Activated CD8-positive, alpha-beta memory T cell treated with anti-CD3 and anti-CD28 coated beads for 4 hours (primary cell): ENCODE measurements around the gene TMC8.
A peak's percentile ranks its signal among the peaks of the same experiment; 100 is the strongest.
"Not testable (repeated sequence)": the region's sequence is repeated elsewhere in the genome, so short reads cannot be mapped to it uniquely, and the experiment has no call there.

ENCODE experiments used
- DNase-seq, 2 donors: peaks; one replicate each; pipeline ENCODE4 v3.0.0-alpha.2; 2020; ENCODE audit warnings: low read depth in 2 of 2

Gene TMC8, protein sequence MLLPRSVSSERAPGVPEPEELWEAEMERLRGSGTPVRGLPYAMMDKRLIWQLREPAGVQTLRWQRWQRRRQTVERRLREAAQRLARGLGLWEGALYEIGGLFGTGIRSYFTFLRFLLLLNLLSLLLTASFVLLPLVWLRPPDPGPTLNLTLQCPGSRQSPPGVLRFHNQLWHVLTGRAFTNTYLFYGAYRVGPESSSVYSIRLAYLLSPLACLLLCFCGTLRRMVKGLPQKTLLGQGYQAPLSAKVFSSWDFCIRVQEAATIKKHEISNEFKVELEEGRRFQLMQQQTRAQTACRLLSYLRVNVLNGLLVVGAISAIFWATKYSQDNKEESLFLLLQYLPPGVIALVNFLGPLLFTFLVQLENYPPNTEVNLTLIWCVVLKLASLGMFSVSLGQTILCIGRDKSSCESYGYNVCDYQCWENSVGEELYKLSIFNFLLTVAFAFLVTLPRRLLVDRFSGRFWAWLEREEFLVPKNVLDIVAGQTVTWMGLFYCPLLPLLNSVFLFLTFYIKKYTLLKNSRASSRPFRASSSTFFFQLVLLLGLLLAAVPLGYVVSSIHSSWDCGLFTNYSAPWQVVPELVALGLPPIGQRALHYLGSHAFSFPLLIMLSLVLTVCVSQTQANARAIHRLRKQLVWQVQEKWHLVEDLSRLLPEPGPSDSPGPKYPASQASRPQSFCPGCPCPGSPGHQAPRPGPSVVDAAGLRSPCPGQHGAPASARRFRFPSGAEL

GRCh38 chr17:78130437-78131101 lies at the start of gene TMC8:
TMC8 (plus strand) TSS chr17:78130771; CDS start chr17:78131589, 818 bp downstream.
- peak in 1 of 2 donors; percentile 60 for DNase-seq

DNA sequence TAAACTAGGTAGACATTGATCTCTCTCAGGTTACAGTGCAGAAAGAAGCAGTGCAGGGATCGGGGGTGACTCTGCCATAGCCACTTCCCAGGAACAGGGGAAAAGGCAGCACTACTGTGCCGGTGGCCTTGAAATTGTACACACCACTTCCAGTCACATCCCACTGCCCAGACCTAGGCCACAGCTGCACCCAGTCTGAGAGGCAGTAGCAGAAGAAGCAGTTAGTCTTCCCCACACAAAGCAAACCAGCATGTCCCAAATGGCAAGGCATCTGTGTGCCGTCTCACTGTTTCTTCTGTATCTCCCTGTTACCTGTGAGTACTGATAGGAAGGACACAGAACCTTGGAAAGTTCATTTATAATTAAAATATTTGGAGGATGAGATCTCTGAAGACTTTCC lies 49.0 kb upstream of the TMC8 start:
- no peak for DNase-seq

- not testable (repeated sequence) for DNase-seq
Measured at GRCh38 chr17:78082355-78082872, 48.2 kb upstream of the TMC8 start.

GRCh38 chr17:78082988-78083387 lies 47.6 kb upstream of the TMC8 start:
- no peak for DNase-seq

DNA sequence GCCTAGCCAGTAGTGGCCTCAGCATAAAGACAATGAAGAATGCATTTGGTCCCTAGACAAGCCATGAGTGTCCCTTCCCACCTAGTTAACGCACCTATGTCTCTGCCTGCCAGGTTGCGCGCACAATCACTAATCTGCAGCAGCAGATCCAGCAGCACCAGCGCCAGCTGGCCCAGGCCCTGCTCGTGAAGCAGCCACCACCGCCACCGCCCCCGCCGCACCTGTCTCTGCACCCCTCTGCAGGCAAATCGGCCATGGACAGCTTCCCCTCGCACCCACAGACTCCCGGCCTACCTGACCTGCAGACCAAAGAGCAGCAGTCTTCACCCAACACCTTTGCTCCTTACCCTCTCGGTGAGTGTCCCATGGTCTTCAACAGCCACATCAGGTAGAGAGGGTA lies 43.8 kb upstream of the TMC8 start:
- DNase-seq, result no peak

DNA sequence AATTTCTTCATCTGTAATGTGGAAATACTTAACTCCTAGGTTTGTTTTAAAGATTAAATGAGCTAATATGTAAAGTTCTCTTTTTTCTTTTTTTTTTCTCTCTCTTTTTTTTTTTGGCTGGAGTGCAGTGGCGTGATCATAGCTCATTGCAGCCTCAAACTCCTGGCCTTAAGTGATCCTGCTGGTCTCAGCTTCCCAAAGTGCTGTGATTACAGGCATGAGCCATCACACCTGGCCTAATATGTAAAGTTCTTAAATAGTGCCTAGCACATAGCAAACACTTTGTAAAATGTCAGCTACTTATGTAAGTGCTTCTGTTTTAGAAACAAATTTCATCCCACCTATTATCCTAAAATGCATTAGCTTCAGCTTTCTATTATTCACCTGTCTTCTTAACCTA lies 42.0 kb upstream of the TMC8 start:
- no peak for DNase-seq

DNA sequence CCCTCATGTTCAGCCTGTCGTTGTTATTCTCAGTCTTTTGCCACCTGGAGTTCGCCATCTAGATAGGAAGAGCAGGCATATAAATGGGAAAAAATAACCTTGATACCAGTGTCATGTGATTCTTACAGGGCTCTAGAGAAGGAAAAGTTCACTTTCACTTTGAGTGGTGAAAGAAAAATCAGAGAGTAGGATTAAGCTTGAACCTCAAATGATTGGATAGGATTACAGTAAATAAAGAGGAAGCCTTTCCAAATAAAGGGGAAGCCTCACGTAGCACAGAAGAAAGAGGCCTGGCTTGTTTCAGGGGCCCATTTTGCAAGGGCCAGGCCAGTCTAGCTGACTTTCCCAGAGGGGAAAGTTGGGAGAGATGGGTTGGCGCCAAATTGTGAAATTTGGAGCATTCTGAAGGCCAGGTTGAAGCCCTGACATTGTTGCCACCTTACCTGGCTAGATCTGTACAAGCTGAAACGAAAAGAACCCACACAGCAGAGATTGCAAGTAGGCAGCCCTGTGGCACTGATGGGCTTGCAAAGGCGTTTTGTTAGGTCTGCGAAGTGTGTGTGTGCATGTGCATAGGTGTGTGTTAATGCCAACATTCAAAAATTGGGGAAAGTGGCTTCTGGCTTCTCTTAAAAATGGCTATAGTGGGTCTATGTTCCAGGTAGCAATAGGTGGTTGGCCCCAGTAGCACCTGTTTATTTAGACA lies 40.8 kb upstream of the TMC8 start:
- no peak for DNase-seq

- no peak for DNase-seq
Measured at GRCh38 chr17:78092794-78093324, 37.7 kb upstream of the TMC8 start.

DNA sequence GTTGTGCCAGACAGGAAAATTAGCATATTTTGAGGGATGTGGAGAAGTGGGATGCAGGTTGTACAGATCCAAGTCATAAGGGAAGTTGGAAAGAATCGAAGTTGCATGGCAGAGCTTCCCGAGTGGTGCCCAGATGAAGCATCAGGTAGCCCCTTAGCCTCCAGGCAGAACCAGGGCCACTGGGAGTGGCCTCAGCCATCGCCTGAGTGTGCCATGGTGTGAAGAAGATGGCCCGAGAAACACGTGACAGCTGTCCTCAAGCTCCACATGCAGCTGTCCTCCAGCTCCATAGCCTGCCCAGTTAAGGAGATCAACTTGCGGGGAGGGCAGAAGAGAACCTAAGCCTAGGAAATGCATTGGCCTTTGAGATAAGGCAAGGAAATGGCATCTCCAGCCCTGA lies 35.5 kb upstream of the TMC8 start:
- no peak for DNase-seq

DNA sequence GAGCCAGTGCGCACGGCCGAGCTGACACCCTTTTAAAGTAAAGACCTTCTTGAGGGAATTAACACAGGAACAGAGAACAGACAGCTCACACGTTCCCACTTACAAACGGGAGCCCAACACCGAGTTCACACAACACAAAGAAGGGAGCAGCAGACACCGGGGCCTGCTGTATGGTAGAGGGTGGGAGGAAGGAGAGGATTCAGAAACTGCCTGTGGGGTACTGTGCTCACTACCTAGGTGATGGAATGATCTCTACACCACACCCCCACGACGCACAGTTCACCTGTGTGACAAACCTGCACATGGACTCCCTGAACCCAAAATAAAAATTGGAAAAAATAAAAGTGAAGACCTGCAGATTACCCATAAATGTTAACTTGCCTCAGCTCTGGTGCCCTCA lies 34.5 kb upstream of the TMC8 start:
- no peak for DNase-seq

DNA sequence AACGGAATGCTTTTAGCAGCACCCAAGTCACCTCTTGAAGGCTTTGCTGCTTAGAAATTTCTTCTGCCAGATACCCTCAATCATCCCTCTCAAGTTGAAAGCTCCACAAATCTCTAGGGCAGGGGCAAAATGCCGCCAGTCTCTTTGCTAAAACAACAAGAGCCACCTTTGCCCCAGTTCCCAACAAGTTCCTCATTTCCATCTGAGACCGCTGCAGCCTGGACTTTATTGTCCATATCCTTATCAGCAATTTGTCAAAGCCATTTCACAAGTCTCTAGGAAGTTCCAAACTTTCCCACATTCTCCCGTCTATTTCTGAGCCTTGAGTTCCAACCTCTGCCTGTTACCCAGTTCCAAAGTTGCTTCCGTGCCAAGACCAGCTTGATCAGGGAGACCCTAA lies 29.5 kb upstream of the TMC8 start:
- no peak for DNase-seq

- no peak for DNase-seq
Measured at GRCh38 chr17:78101542-78101941, 29.0 kb upstream of the TMC8 start.

DNA sequence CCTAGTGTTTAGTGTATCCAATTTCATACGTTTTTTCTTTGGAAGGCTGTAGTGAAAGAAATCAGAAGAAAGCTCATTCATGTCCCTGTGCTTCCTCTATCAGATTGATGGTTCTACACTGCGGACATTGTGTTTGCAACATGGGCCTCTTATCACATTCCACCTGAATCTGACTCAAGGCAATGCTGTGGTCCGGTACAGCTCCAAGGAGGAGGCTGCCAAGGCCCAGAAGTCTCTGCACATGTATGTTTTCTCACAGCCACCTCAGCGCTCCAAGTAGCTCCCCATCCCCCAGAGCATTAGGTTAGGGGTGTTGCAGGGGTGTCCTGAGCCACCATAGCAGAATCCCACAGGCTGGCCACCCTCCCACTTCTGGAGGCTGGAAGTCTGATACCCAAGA lies 27.3 kb upstream of the TMC8 start:
- no peak for DNase-seq

- DNase-seq, result no peak
Measured at GRCh38 chr17:78104540-78104941, 26.0 kb upstream of the TMC8 start.

DNA sequence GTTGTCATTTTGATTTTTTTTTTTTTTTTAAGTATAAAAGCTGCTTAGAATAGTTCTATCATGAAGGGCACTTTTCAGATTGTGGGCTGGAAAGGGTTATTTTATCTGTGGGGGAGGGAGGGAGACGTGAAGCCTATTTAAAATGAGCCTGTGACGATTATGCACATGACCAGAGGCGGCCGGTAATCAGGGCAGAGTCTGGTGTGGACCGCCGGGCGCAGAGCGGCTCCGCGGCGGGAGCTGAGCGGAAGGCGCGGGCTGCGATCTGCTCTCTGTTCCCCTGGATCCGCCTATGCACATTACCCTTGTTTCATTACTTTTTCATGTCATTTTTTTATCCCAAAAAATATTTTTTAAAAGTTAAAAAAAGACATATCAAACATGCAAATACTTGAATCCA lies 25.5 kb upstream of the TMC8 start:
- DNase-seq, result no peak

DNA sequence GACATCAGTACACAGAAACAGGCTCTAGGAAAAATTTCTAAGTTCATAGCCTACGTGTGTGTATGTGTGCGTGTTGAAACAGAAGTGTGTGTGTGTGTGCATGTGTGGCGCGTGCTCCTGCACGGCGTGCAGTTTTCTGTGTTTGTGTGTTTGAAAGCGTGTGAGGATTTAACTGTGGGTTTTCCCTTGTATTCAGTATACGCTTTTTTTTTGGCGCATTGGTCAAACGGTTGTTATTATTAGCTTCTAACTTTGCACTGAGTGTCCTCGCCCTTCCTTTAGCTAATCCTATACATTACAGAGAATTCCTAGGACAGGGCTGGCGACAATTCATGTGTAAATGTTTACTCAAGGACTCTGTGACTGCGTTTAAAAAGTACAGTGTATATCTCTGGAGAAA lies 25.0 kb upstream of the TMC8 start:
- no peak for DNase-seq

DNA sequence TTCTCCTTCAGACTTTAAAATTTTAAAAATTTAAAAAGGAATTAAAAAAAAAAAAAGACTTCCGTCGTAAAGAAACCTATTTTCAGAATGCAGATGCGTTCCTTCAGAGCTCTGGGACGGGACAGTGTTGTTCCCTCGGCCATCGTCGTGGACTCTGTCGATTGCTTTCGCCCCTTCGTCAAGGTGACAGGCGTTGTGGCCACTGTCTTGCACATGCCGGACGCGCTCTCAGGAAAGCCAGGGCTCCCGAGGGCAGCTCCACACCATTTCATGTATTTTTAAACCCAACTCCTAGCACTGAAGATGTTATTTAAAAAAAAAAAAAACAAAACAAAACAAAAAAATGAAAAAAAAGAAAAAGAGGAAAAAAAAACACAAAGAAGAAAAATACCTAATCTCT lies 24.4 kb upstream of the TMC8 start:
- DNase-seq, result no peak

DNA sequence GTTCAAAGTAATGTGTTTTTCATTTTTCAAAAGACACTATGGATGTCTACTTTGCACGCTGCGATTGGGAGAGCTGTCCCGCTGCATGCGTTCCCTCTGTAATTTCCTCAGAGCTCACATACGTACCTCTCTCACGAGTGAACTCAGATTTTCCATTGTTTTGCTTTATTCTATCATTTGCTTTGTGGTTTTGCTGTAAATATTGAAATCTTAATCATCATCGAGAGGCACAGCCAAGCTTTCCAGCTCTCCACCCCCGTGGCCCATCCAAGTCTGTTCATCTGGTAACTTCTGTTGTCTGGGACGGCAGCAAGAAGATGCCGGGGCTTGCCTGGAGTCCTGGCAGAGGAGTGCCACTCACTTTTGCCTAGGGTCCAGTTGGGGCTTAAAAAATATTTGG lies 23.1 kb upstream of the TMC8 start:
- DNase-seq, result no peak

- DNase-seq, result no peak
Measured at GRCh38 chr17:78107976-78108725, 22.4 kb upstream of the TMC8 start.

- DNase-seq, result no peak
Measured at GRCh38 chr17:78108726-78109488, 21.7 kb upstream of the TMC8 start.
